SK-N-SH treated with all-trans-retinoic acid at 6 μM for 48 hours (cell line): ENCODE measurements around the gene TRABD2B.

Experiments
- ARNTL ChIP-seq: fragments of 450-650 bp; formaldehyde crosslinking; IDR thresholded peaks from 2 replicates; pipeline ENCODE4 v1.5.0; 2020; ENCODE audit warnings: low read depth, mild to moderate bottlenecking, moderate library complexity, borderline replicate concordance
- BACH2 ChIP-seq: fragments of 250-450 bp; sonication (Bioruptor Pico); IDR thresholded peaks from 2 replicates; pipeline ENCODE4 v1.9.0; 2021; ENCODE audit warnings: mild to moderate bottlenecking, borderline replicate concordance
- ESRRG ChIP-seq: fragments of 250-450 bp; sonication (Bioruptor Pico); IDR thresholded peaks from 2 replicates; pipeline ENCODE4 v1.6.1; 2021; ENCODE audit warnings: mild to moderate bottlenecking
- GLIS3 ChIP-seq: fragments of 250-450 bp; sonication (Bioruptor Pico); IDR thresholded peaks from 2 replicates; pipeline ENCODE4 v1.5.0; 2020; ENCODE audit warnings: mild to moderate bottlenecking, moderate library complexity
- PPARA ChIP-seq: fragments of 250-450 bp; sonication (Bioruptor Pico); IDR thresholded peaks from 2 replicates; pipeline ENCODE4 v1.5.0; 2020; ENCODE audit warnings: mild to moderate bottlenecking, borderline replicate concordance
- ZC3H10 ChIP-seq: fragments of 250-450 bp; sonication (Bioruptor Pico); IDR thresholded peaks from 2 replicates; pipeline ENCODE4 v1.5.1; 2021; ENCODE audit warnings: mild to moderate bottlenecking, moderate library complexity
- ZFP3 ChIP-seq: fragments of 250-450 bp; sonication (Bioruptor Pico); IDR thresholded peaks from 2 replicates; pipeline ENCODE4 v1.5.0; 2020; ENCODE audit warnings: mild to moderate bottlenecking, moderate library complexity
- ZFP30 ChIP-seq: fragments of 450-650 bp; formaldehyde crosslinking; IDR thresholded peaks from 2 replicates; pipeline ENCODE4 v1.5.0; 2022; ENCODE audit warnings: mild to moderate bottlenecking, moderate library complexity
- ZNF8 ChIP-seq: fragments of 450-650 bp; formaldehyde crosslinking; IDR thresholded peaks from 2 replicates; pipeline ENCODE4 v1.5.0; 2020; ENCODE audit warnings: mild to moderate bottlenecking, moderate library complexity
- TF ChIP-seq, protein P1 (sequence below): fragments of 250-450 bp; sonication (Bioruptor Pico); IDR thresholded peaks from 2 replicates; pipeline ENCODE4 v1.8.0; 2020; ENCODE audit warnings: mild to moderate bottlenecking, moderate library complexity, borderline replicate concordance
- TF ChIP-seq, protein P2 (sequence below): fragments of 250-450 bp; sonication (Bioruptor Pico); IDR thresholded peaks from 2 replicates; pipeline ENCODE4 v1.5.1; 2021; ENCODE audit warnings: mild to moderate bottlenecking, moderate library complexity
- TF ChIP-seq, protein P3 (sequence below): fragments of 250-450 bp; sonication (Bioruptor Pico); IDR thresholded peaks from 2 replicates; pipeline ENCODE4 v1.5.0; 2020; ENCODE audit warnings: mild to moderate bottlenecking, moderate library complexity
- TF ChIP-seq, protein P4 (sequence below): fragments of 250-450 bp; sonication (Bioruptor Pico); IDR thresholded peaks from 2 replicates; pipeline ENCODE4 v1.5.1; 2020; ENCODE audit warnings: low read depth, mild to moderate bottlenecking, moderate library complexity

DNA sequence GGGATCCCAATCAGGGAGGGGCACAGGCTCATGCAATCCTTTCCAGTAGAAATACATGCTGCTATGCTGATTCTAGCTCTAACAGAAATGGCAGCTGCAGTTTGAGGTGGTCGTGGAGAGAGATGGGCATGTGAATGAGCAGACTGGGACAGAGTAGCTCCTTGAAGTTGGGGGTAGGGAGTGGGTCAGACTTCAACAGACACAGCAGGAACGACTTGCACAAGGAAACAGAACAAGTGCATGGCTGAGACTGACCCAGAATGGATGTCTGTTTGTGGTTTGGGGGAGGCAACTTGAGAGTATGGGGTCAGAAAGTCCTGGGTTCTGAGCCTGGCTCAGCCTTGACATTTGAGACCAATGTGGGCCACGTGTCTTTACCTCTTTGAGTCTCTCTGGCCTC is 25.1 kb upstream of the TRABD2B start:
- TF ChIP-seq, protein P1, sequence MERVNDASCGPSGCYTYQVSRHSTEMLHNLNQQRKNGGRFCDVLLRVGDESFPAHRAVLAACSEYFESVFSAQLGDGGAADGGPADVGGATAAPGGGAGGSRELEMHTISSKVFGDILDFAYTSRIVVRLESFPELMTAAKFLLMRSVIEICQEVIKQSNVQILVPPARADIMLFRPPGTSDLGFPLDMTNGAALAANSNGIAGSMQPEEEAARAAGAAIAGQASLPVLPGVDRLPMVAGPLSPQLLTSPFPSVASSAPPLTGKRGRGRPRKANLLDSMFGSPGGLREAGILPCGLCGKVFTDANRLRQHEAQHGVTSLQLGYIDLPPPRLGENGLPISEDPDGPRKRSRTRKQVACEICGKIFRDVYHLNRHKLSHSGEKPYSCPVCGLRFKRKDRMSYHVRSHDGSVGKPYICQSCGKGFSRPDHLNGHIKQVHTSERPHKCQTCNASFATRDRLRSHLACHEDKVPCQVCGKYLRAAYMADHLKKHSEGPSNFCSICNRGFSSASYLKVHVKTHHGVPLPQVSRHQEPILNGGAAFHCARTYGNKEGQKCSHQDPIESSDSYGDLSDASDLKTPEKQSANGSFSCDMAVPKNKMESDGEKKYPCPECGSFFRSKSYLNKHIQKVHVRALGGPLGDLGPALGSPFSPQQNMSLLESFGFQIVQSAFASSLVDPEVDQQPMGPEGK (CRISPR knock-in tag): no peak
- TF ChIP-seq, protein P2, sequence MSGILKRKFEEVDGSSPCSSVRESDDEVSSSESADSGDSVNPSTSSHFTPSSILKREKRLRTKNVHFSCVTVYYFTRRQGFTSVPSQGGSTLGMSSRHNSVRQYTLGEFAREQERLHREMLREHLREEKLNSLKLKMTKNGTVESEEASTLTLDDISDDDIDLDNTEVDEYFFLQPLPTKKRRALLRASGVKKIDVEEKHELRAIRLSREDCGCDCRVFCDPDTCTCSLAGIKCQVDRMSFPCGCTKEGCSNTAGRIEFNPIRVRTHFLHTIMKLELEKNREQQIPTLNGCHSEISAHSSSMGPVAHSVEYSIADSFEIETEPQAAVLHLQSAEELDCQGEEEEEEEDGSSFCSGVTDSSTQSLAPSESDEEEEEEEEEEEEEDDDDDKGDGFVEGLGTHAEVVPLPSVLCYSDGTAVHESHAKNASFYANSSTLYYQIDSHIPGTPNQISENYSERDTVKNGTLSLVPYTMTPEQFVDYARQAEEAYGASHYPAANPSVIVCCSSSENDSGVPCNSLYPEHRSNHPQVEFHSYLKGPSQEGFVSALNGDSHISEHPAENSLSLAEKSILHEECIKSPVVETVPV: no peak
- no peak for TF ChIP-seq ZFP30 (CRISPR knock-in tag)
- TF ChIP-seq ZC3H10 (CRISPR knock-in tag): no peak
- TF ChIP-seq ARNTL (CRISPR knock-in tag): no peak
- TF ChIP-seq ZFP3: no peak
- TF ChIP-seq ZNF8 (CRISPR knock-in tag): no peak
- no peak for TF ChIP-seq PPARA (CRISPR knock-in tag)
- TF ChIP-seq, protein P3, sequence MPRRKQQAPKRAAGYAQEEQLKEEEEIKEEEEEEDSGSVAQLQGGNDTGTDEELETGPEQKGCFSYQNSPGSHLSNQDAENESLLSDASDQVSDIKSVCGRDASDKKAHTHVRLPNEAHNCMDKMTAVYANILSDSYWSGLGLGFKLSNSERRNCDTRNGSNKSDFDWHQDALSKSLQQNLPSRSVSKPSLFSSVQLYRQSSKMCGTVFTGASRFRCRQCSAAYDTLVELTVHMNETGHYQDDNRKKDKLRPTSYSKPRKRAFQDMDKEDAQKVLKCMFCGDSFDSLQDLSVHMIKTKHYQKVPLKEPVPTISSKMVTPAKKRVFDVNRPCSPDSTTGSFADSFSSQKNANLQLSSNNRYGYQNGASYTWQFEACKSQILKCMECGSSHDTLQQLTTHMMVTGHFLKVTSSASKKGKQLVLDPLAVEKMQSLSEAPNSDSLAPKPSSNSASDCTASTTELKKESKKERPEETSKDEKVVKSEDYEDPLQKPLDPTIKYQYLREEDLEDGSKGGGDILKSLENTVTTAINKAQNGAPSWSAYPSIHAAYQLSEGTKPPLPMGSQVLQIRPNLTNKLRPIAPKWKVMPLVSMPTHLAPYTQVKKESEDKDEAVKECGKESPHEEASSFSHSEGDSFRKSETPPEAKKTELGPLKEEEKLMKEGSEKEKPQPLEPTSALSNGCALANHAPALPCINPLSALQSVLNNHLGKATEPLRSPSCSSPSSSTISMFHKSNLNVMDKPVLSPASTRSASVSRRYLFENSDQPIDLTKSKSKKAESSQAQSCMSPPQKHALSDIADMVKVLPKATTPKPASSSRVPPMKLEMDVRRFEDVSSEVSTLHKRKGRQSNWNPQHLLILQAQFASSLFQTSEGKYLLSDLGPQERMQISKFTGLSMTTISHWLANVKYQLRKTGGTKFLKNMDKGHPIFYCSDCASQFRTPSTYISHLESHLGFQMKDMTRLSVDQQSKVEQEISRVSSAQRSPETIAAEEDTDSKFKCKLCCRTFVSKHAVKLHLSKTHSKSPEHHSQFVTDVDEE (CRISPR knock-in tag): no peak
- TF ChIP-seq, protein P4, sequence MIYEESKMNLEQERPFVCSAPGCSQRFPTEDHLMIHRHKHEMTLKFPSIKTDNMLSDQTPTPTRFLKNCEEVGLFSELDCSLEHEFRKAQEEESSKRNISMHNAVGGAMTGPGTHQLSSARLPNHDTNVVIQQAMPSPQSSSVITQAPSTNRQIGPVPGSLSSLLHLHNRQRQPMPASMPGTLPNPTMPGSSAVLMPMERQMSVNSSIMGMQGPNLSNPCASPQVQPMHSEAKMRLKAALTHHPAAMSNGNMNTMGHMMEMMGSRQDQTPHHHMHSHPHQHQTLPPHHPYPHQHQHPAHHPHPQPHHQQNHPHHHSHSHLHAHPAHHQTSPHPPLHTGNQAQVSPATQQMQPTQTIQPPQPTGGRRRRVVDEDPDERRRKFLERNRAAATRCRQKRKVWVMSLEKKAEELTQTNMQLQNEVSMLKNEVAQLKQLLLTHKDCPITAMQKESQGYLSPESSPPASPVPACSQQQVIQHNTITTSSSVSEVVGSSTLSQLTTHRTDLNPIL (CRISPR knock-in tag): no peak
- no peak for TF ChIP-seq GLIS3 (CRISPR knock-in tag)
- TF ChIP-seq BACH2 (CRISPR knock-in tag): no peak
- no peak for TF ChIP-seq ESRRG (CRISPR knock-in tag)
